ENCODE data around the gene MACROH2A2. TPM values are rescaled to one million over a fixed set of nuclear protein-coding genes. Genes with fewer than 3 reads are reported as not detected.

MACROH2A2 gene
- total and polyA plus RNA-seq, 2 of the 8 experiments (the other 6 are each of a cell fraction or from before 2014, with no cell fraction given) = 7.9 to 9.3 TPM

DNA sequence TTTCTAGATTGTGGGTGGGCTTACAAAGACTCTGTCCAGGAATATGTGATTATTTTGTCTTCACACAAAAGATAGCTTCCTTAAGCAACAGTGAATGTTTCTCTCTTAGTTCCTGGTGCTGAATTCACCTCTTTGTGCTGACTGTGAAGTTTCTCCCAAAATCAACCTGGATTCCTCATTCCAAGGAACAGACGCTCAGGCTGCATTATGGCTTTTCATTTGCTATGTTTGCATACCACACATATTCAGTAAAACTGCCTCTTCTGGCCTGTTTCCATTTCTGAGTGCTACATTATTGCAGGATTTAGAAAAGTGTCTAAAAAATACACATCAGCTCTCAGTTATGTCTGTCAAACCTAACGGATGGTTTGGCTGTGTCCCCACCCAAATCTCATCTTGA, 21.5 kb downstream of the MACROH2A2 start:
- Histone ChIP-seq H4K8ac (ENCODE audit: extremely low read depth, insufficient read depth, low read length) (no peak overlapping the region), H3K27ac (ENCODE audit: low read depth, low read length) (no peak overlapping the region), H2BK15ac (ENCODE audit: low read length) (no peak overlapping the region), H4K5ac (ENCODE audit: insufficient read length, low read depth, low read length) (no peak overlapping the region), H3K4me3 (ENCODE audit: extremely low read depth in 1 of 4, insufficient read depth in 2 of 4, low read depth in 3 of 4, low read length in 4 of 4) (no peak overlapping the region), H2BK12ac (ENCODE audit: low read depth, low read length) (no peak overlapping the region), H3K4ac (replicated peaks; ENCODE audit: insufficient read length, low read depth, low read length) (no peak overlapping the region), H4K91ac (replicated peaks; ENCODE audit: insufficient read length, low read length) (no peak overlapping the region), H2BK20ac (ENCODE audit: low read length) (no peak overlapping the region), H3K4me2 (ENCODE audit: insufficient read depth in 1 of 2, low read depth in 2 of 2, low read length in 2 of 2) (no peak overlapping the region), H3K27me3 (replicated peaks in 1 of 4; ENCODE audit: control insufficient read depth in 3 of 4, extremely low read depth in 1 of 4, insufficient read depth in 3 of 4, low read length in 3 of 4) (0 out of 7 replicates have a peak, but pooled peaks cover 0 to 2% (median 0%) of the 10 kb centered on the region in 4 experiments), H3K9me3 (ENCODE audit: insufficient read depth in 2 of 2, low read depth in 1 of 2, low read length in 1 of 2) (no peaks in the 10 kb centered on the region), H3K18ac (ENCODE audit: extremely low read depth, low read length) (no peak overlapping the region), H2AFZ (ENCODE audit: low read length) (no peak overlapping the region), H4K20me1 (replicated peaks in 1 of 2; ENCODE audit: control insufficient read depth in 1 of 2, insufficient read depth in 2 of 2, low read length in 2 of 2) (peaks cover 0 to 3% of the 10 kb centered on the region in 2 experiments), H3K79me1 (ENCODE audit: low read depth, low read length) (no peaks in the 10 kb centered on the region), H3K14ac (ENCODE audit: insufficient read length) (no peak overlapping the region), H3K36me3 (ENCODE audit: control insufficient read depth in 2 of 4, insufficient read depth in 4 of 4, low read length in 3 of 4) (no peaks in the 10 kb centered on the region), H3K79me2 (ENCODE audit: control insufficient read depth in 1 of 2, insufficient read depth in 2 of 2, low read length in 2 of 2) (no peaks in the 10 kb centered on the region), H3K4me1 (replicated peaks in 1 of 4; ENCODE audit: control insufficient read depth in 3 of 4, insufficient read depth in 4 of 4, low read length in 3 of 4) (no peaks in the 10 kb centered on the region; a peak in 3 of 7 replicates), H2AK5ac (ENCODE audit: low read depth, low read length) (no peak overlapping the region), H3K9ac (replicated peaks in 1 of 4; ENCODE audit: extremely low read depth in 1 of 4, low read depth in 3 of 4, low read length in 3 of 4) (no peak overlapping the region), H2BK5ac (ENCODE audit: low read depth, low read length) (no peak overlapping the region), H2BK120ac (replicated peaks; ENCODE audit: low read depth, low read length) (no peak overlapping the region), H3K56ac (replicated peaks; ENCODE audit: insufficient read length, low read depth, low read length) (no peak overlapping the region), H3K23ac (ENCODE audit: insufficient read length) (no peak overlapping the region), H3K23me2 (ENCODE audit: low read depth, low read length) (no peaks in the 10 kb centered on the region)
- TF ChIP-seq SRF (IDR thresholded peaks at IDR 0.05; ENCODE audit: low read depth, low read length) = no peak
- TF ChIP-seq RXRA (IDR thresholded peaks at IDR 0.05; ENCODE audit: insufficient read depth, low read depth, low read length) = no peak
- no peak for TF ChIP-seq BRCA1 (IDR thresholded peaks at IDR 0.05; ENCODE audit: low read depth, low read length)
- no peak for TF ChIP-seq CEBPB (IDR thresholded peaks at IDR 0.05; ENCODE audit: low read depth, low read length)
- no peak for TF ChIP-seq SAP30 (IDR thresholded peaks at IDR 0.05; ENCODE audit: insufficient read depth, insufficient replicate concordance, low read length)
- TF ChIP-seq GTF2F1 (IDR thresholded peaks at IDR 0.05; ENCODE audit: borderline replicate concordance, low read depth, low read length) = no peak
- TF ChIP-seq KDM1A (IDR thresholded peaks at IDR 0.05; ENCODE audit: borderline replicate concordance, low read length) = no peak
- TF ChIP-seq BACH1 (IDR thresholded peaks at IDR 0.05; ENCODE audit: low read length) = no peak
- TF ChIP-seq RBBP5 (IDR thresholded peaks at IDR 0.05; ENCODE audit: borderline replicate concordance, low read depth, low read length) = no peak
- TF ChIP-seq SUZ12 (IDR thresholded peaks at IDR 0.05; ENCODE audit: low read length) = no peak
- TF ChIP-seq SIN3A (conservative IDR thresholded peaks at IDR 0.05 in 1 of 2, IDR thresholded peaks at IDR 0.05 in 1 of 2; ENCODE audit: low read depth in 1 of 2, low read length in 2 of 2) = no peak
- TF ChIP-seq GABPA (IDR thresholded peaks at IDR 0.05; ENCODE audit: borderline replicate concordance, insufficient read depth, low read length) = no peak
- no peak for TF ChIP-seq MAFK (IDR thresholded peaks at IDR 0.05; ENCODE audit: low read depth, low read length)
- POLR2A ChIA-PET (ENCODE audit: partially characterized antibody) = no interaction called here
- no peak for FAIRE-seq
- 93% methylated on average over 2 of the region's 2 CpGs; no CpG with 5 or more reads in 1 of the 2 experiments for WGBS, 2 experiments (ENCODE audit: extremely low coverage in 1 of 2, insufficient coverage in 1 of 2, insufficient read length in 1 of 2, insufficient replicate concordance in 2 of 2, low coverage in 1 of 2, low lambda C conversion rate in 2 of 2, missing lambda C conversion rate in 1 of 2)
- DNase-seq (ENCODE audit: low read depth in 1 of 2, low spot score in 2 of 2) = no peak
- CTCF ChIA-PET (ENCODE audit: partially characterized antibody) = interaction anchor here (0.7 kb wide), 1 partner anchor 116 kb away, joined by 3 read pairs; no protein-coding TSS in a partner anchor
